22Rv1 (cell line): ENCODE measurements around the gene C4orf50.

ENCODE experiments used
- CTCF ChIP-seq: fragments of 450-650 bp; IDR thresholded peaks from 2 replicates; pipeline ENCODE4 v1.5.1; 2017; ENCODE audit warnings: mild to moderate bottlenecking
- ZFX ChIP-seq: fragments of 450-650 bp; IDR thresholded peaks from 2 replicates; pipeline ENCODE4 v1.6.1; 2017; ENCODE audit warnings: antibody characterized with exemption, borderline replicate concordance

GRCh38 chr4:6044805-6045204 lies 26.6 kb upstream of the C4orf50 start:
- TF ChIP-seq CTCF (peak; percentile 35), ZFX (no peak)
